H54 (cell line): Measurements from ENCODE around the gene AGT.
A peak's percentile ranks its signal among the peaks of the same experiment; 100 is the strongest.

Experiments used
- DNase-seq: peaks from one replicate; pipeline ENCODE4 v3.0.0; 2011; ENCODE audit warnings: low spot score, mixed read lengths; ENCODE audit not compliant: insufficient read length
- FAIRE-seq: peaks from 3 replicates; lab custom pipeline; 2011; peaks lifted over from hg19 to GRCh38; lab: Jason Lieb, UNC
- POLR2A ChIP-seq: IDR thresholded peaks from 2 replicates; pipeline ENCODE4 v1.6.1; 2011; ENCODE audit warnings: low read depth, mild to moderate bottlenecking, low read length

The AGT gene

DNA sequence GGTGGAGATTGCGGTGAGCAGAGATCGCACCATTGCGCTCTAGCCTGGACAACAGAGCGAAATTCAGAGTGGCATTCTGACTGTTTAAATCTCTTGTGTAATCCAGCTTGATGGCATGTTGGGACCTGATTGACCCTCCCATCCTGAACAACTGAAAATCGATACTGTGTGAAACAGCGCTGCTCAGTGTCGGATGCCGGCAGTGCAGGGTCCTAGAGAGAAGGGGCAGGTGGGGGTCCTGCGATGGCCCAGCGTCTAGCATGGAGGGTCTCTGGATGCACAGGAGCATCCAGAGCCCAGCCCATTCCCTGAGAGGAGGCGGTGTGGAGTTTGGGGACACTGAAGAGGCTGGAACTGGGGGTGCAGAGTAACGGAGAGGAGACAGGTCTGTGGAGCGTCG is 15.8 kb downstream of the AGT start:
- no peak for DNase-seq
- no peak for FAIRE-seq
- no peak for TF ChIP-seq POLR2A

- FAIRE-seq (no peak), DNase-seq (no peak)
- no peak for TF ChIP-seq POLR2A
Measured at GRCh38 chr1:230696722-230697437, 17.0 kb downstream of the AGT start.

- TF ChIP-seq POLR2A: no peak
- no peak for DNase-seq
- FAIRE-seq: no peak
Measured at GRCh38 chr1:230696218-230696617, 17.7 kb downstream of the AGT start.

DNA sequence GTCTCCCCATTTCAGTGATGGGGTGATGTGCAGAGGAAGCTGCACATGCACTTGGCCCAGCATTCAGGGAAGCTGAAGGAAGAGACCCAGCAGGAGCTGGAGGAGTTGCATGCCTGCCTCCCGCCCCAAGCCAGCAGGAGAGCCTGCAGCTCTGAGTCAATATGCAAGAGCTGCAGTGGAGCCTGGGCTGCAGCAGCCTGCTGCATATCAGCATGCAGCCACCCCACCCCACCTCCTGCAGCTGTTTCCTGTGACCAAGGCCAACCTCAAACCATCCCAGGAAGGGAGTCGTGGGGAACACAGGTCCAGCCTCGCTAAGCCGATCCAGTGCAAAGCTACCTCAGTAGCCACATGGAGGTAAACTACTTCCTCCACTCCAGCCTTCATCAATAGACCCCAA is 18.9 kb downstream of the AGT start:
- DNase-seq (no peak), FAIRE-seq (no peak)
- no peak for TF ChIP-seq POLR2A

DNA sequence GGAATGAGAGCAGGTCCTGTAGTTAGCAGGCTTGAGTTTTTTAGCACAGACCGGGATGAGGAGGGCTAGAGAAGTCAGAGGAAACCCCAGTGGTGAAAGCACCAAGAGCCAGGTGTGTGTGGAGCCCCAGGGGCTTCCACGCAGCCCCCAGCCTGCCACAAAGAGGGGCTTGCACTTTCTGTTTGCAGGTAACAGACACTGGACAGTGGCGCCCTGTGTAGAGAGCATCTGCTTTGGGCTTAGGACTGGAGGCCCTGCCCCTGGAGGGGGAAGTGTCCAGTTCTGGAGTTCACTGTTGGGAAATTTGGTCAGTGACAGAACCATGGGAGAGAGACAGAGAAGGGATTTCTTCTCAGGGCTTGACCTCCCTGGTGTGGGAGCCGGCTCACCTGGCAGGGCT is 19.5 kb downstream of the AGT start:
- FAIRE-seq: no peak
- no peak for DNase-seq
- TF ChIP-seq POLR2A: no peak

DNA sequence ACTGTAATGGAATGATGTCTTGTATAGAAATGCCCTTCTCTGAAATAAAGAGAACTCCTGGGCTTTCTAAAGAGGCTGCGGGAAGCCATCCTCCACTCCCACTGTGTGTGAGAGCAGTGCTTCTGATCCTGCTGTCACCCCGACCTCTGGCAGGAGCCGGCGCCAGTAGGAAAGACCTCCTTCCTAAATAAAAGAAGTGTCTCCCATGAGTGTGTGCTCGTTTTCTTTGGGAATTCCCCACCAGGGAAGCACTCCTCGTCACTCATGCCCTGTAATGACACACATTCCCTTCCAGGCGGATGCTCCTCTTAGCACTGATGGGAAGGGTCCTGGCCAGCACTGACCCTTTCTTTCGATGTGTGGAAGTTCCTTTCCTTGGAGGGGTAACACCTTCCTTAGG is 20.1 kb downstream of the AGT start:
- FAIRE-seq: no peak
- DNase-seq: no peak
- no peak for TF ChIP-seq POLR2A

GRCh38 chr1:230693221-230693620 is 20.7 kb downstream of the AGT start:
- DNase-seq: no peak
- FAIRE-seq: no peak
- TF ChIP-seq POLR2A: no peak

GRCh38 chr1:230691615-230692014 is 22.3 kb downstream of the AGT start:
- no peak for FAIRE-seq
- no peak for DNase-seq
- TF ChIP-seq POLR2A: no peak

GRCh38 chr1:230690101-230690500 is 23.8 kb downstream of the AGT start:
- no peak for TF ChIP-seq POLR2A
- DNase-seq: no peak
- no peak for FAIRE-seq

- DNase-seq (no peak), FAIRE-seq (no peak)
- TF ChIP-seq POLR2A: no peak
Measured at GRCh38 chr1:230686747-230687146, 27.2 kb downstream of the AGT start.

GRCh38 chr1:230684998-230685397 is 28.9 kb downstream of the AGT start:
- no peak for FAIRE-seq
- TF ChIP-seq POLR2A: no peak
- DNase-seq: no peak

DNA sequence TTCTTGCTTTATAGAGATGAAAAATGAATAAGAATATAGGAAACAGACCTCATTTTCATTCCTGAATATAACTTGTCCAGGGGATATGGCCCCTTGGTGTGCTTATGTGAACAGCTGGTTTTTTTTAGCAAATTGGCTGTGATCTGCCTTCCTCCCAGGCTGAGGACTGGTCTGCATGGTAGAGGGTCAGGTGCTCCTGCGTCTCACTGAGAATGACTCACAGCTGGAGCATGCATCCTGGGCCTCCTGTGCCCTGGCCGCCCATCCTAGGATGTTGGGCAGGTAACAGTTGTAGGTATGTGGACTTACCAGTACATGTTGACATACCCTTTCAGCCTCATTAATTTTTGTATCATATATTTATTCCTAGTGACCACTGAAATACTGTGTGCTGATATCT is 29.8 kb downstream of the AGT start:
- no peak for TF ChIP-seq POLR2A
- FAIRE-seq (no peak), DNase-seq (no peak)

- no peak for TF ChIP-seq POLR2A
- FAIRE-seq (no peak), DNase-seq (no peak)
Measured at GRCh38 chr1:230682882-230683610, 30.9 kb downstream of the AGT start.

DNA sequence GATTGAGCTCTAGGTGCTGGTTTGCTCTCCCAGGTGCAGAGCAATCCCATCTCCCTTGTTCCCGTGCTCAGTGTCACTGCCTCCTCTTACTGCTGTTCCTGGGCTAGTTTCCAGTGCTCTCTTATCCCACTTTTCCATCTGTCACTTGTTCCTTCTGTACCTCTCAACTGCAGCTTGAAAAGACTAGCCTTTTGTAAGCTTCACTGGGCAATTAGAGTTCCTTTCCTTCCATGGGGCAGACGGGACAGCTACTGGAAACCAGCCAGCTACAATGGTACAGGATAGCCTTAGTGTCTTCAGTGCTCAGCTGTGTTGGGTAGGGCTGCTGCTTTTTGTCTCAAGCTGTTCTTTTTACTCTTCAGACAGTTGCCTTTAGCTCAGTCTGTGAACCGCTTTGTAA is 31.6 kb downstream of the AGT start:
- FAIRE-seq (no peak), DNase-seq (no peak)
- TF ChIP-seq POLR2A: no peak

- DNase-seq (peak; percentile 51), FAIRE-seq (peak; percentile 96)
Measured at GRCh38 chr1:230681599-230681998, 32.3 kb downstream of the AGT start.

More at GRCh38 chr1:230681599-230681998, 32.3 kb downstream of the AGT start:
- no peak for TF ChIP-seq POLR2A
